GM23338 (cell line): ENCODE measurements around the gene PLK2. TPM values are rescaled to one million over a fixed set of nuclear protein-coding genes. Genes with fewer than 3 reads are reported as not detected.

Source experiments
- ATAC-seq: fragments of 200-7000 bp; cut with Tn5 transposase; 3 replicates; pipeline ENCODE4 v1.9.1; 2020
- DNase-seq: peaks from one replicate; pipeline ENCODE4 v3.0.0-alpha.2; 2015; ENCODE audit warnings: low spot score
- H2AFZ ChIP-seq: fragments of 200-600 bp; sonication (generic); 2 replicates; pipeline ENCODE4 v1.8.0; 2016; ENCODE audit warnings: antibody characterized with exemption, mild to moderate bottlenecking, moderate library complexity
- H3F3A ChIP-seq: fragments of 200-600 bp; sonication (generic); replicated peaks from 2 replicates; pipeline ENCODE4 v1.8.0; 2017; ENCODE audit warnings: antibody characterized with exemption, mixed run types, low read depth
- H3K27ac ChIP-seq: fragments of 200-600 bp; sonication (generic); 2 replicates; pipeline ENCODE4 v1.6.1; 2016; ENCODE audit warnings: low read depth
- H3K27me3 ChIP-seq: fragments of 200-600 bp; sonication (generic); 2 replicates; pipeline ENCODE4 v1.8.0; 2016; ENCODE audit warnings: mild to moderate bottlenecking, mixed run types, moderate library complexity; ENCODE audit not compliant: insufficient read depth
- H3K36me3 ChIP-seq: fragments of 200-600 bp; sonication (generic); 2 replicates; pipeline ENCODE4 v1.8.0; 2016; ENCODE audit warnings: mild to moderate bottlenecking; ENCODE audit not compliant: insufficient read depth
- H3K4me1 ChIP-seq: fragments of 200-600 bp; sonication (generic); 2 replicates; pipeline ENCODE4 v1.8.0; 2016; ENCODE audit warnings: mild to moderate bottlenecking, moderate library complexity; ENCODE audit not compliant: insufficient read depth
- H3K4me2 ChIP-seq: fragments of 200-600 bp; sonication (generic); 2 replicates; pipeline ENCODE4 v1.7.1; 2017; ENCODE audit warnings: mixed run types
- H3K4me3 ChIP-seq: fragments of 200-600 bp; sonication (generic); 2 replicates; pipeline ENCODE4 v1.6.1; 2016; ENCODE audit warnings: mixed run types
- H3K79me2 ChIP-seq: fragments of 200-600 bp; sonication (generic); replicated peaks from 2 replicates; pipeline ENCODE4 v1.8.0; 2017; ENCODE audit warnings: mild to moderate bottlenecking; ENCODE audit not compliant: insufficient read depth
- H3K9me2 ChIP-seq: fragments of 200-600 bp; sonication (generic); 2 replicates; pipeline ENCODE4 v1.8.0; 2017; ENCODE audit not compliant: insufficient read depth
- H4K20me1 ChIP-seq: fragments of 200-600 bp; sonication (generic); replicated peaks from 2 replicates; pipeline ENCODE4 v1.8.0; 2017; ENCODE audit warnings: mild to moderate bottlenecking; ENCODE audit not compliant: insufficient read depth
- H3K27ac Mint-ChIP-seq: 2 replicates; pipeline ENCODE4 v1.8.0; 2020; ENCODE audit warnings: inconsistent platforms, mild to moderate bottlenecking, moderate library complexity, mixed read lengths
- H3K27me3 Mint-ChIP-seq: 3 replicates; pipeline ENCODE4 v1.8.0; 2022; ENCODE audit warnings: low read depth, mild to moderate bottlenecking, moderate library complexity, mixed read lengths, inconsistent platforms; ENCODE audit not compliant: insufficient read depth, poor library complexity
- H3K36me3 Mint-ChIP-seq: 3 replicates; pipeline ENCODE4 v1.8.0; 2021; ENCODE audit warnings: low read depth, mild to moderate bottlenecking, inconsistent platforms, moderate library complexity, mixed read lengths
- H3K4me1 Mint-ChIP-seq: 3 replicates; pipeline ENCODE4 v1.8.0; 2020; ENCODE audit warnings: mild to moderate bottlenecking, inconsistent platforms, mixed read lengths
- H3K4me3 Mint-ChIP-seq: 3 replicates; pipeline ENCODE4 v1.8.0; 2021; ENCODE audit warnings: moderate library complexity, mild to moderate bottlenecking, inconsistent platforms, mixed read lengths
- H3K9me3 Mint-ChIP-seq: 3 replicates; pipeline ENCODE4 v1.8.0; 2020; ENCODE audit warnings: moderate library complexity, mild to moderate bottlenecking, inconsistent platforms, mixed read lengths
- CREB1 ChIP-seq: fragments of 250-450 bp; sonication (Bioruptor Pico); IDR thresholded peaks from 2 replicates; pipeline ENCODE4 v1.5.0; 2020; ENCODE audit warnings: low read depth, mild to moderate bottlenecking, moderate library complexity
- NANOG ChIP-seq: IDR thresholded peaks from 2 replicates; pipeline ENCODE4 v1.6.1; 2016; ENCODE audit warnings: antibody characterized with exemption, borderline replicate concordance
- POLR2AphosphoS5 ChIP-seq: IDR thresholded peaks from 2 replicates; pipeline ENCODE4 v1.6.1; 2016; ENCODE audit warnings: antibody characterized with exemption, low read depth
- polyA plus RNA-seq: library from polyadenylated mRNA; unstranded; fragments of >200 nt; fragmentation: Nextera tagmentation; extraction: Ambion mirVana; gene quantifications from 2 replicates; pipeline ENCODE4 v1.2.1, GENCODE V29; 2016
- total RNA-seq: library from RNA; depleted of rRNA; stranded (reverse); fragments of >200 nt; shearing (Covaris generic); gene quantifications from 2 replicates; pipeline ENCODE4 v1.2.3, GENCODE V29; 2014
- TF ChIP-seq, protein P1 (sequence below): fragments of 250-450 bp; sonication (Bioruptor Pico); IDR thresholded peaks from 2 replicates; pipeline ENCODE4 v1.5.0; 2020; ENCODE audit warnings: mild to moderate bottlenecking, moderate library complexity

Gene PLK2
- total and polyA plus RNA-seq, 2 experiments from 2014 or later, result 13.5 to 30.0 TPM

DNA sequence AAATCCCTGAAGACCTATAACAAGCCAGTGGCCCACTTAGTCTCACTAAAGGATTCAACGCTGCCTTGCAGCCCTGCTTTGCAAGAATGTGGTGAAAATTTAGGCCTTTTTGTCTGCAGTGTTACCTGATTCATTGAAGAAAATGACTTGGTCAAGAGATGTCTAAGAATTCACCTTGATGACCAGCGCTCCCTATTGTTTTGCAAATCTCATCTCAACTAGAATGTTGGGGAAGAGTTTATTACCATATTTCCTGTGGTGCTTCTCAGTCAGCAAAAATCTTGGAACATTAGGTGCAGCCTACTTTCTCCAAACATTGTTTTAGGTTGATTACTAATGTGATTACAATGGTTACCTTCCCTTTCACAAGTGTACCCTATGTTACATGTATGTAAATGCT is 53.5 kb downstream of the PLK2 start:
- peak; percentile 87 for ATAC-seq
- peak; percentile 75 for DNase-seq
- no peak overlapping the region for H3K4me3 ChIP-seq
- no peaks in the 10 kb centered on the region for H3K36me3 ChIP-seq
- H4K20me1 ChIP-seq, result no peaks in the 10 kb centered on the region
- Mint-ChIP-seq H3K9me3 (no peaks in the 10 kb centered on the region), H3K27me3 (peaks cover 6% of the 10 kb centered on the region), H3K4me1 (peaks cover 49% of the 10 kb centered on the region), H3K4me3 (peak overlapping the region; percentile 29; the same call in 2 of the 3 replicates), H3K36me3 (0 out of 3 replicates have a peak, but pooled peaks cover 3% of the 10 kb centered on the region), H3K27ac (peak overlapping the region; percentile 27; the same call in 1 of the 2 replicates)
- no peaks in the 10 kb centered on the region for H3K27me3 ChIP-seq
- peaks cover 29% of the 10 kb centered on the region for H3K4me1 ChIP-seq
- peak overlapping the region; percentile 75 for H3K27ac ChIP-seq
- peak overlapping the region; percentile 48 for H3K4me2 ChIP-seq
- TF ChIP-seq NANOG, result 0 out of 2 replicates have a peak, but pooled peaks have one; percentile 50
- 0 out of 2 replicates have a peak, but pooled peaks have one; percentile 18 for TF ChIP-seq CREB1 (CRISPR knock-in tag)
- TF ChIP-seq, protein P1, sequence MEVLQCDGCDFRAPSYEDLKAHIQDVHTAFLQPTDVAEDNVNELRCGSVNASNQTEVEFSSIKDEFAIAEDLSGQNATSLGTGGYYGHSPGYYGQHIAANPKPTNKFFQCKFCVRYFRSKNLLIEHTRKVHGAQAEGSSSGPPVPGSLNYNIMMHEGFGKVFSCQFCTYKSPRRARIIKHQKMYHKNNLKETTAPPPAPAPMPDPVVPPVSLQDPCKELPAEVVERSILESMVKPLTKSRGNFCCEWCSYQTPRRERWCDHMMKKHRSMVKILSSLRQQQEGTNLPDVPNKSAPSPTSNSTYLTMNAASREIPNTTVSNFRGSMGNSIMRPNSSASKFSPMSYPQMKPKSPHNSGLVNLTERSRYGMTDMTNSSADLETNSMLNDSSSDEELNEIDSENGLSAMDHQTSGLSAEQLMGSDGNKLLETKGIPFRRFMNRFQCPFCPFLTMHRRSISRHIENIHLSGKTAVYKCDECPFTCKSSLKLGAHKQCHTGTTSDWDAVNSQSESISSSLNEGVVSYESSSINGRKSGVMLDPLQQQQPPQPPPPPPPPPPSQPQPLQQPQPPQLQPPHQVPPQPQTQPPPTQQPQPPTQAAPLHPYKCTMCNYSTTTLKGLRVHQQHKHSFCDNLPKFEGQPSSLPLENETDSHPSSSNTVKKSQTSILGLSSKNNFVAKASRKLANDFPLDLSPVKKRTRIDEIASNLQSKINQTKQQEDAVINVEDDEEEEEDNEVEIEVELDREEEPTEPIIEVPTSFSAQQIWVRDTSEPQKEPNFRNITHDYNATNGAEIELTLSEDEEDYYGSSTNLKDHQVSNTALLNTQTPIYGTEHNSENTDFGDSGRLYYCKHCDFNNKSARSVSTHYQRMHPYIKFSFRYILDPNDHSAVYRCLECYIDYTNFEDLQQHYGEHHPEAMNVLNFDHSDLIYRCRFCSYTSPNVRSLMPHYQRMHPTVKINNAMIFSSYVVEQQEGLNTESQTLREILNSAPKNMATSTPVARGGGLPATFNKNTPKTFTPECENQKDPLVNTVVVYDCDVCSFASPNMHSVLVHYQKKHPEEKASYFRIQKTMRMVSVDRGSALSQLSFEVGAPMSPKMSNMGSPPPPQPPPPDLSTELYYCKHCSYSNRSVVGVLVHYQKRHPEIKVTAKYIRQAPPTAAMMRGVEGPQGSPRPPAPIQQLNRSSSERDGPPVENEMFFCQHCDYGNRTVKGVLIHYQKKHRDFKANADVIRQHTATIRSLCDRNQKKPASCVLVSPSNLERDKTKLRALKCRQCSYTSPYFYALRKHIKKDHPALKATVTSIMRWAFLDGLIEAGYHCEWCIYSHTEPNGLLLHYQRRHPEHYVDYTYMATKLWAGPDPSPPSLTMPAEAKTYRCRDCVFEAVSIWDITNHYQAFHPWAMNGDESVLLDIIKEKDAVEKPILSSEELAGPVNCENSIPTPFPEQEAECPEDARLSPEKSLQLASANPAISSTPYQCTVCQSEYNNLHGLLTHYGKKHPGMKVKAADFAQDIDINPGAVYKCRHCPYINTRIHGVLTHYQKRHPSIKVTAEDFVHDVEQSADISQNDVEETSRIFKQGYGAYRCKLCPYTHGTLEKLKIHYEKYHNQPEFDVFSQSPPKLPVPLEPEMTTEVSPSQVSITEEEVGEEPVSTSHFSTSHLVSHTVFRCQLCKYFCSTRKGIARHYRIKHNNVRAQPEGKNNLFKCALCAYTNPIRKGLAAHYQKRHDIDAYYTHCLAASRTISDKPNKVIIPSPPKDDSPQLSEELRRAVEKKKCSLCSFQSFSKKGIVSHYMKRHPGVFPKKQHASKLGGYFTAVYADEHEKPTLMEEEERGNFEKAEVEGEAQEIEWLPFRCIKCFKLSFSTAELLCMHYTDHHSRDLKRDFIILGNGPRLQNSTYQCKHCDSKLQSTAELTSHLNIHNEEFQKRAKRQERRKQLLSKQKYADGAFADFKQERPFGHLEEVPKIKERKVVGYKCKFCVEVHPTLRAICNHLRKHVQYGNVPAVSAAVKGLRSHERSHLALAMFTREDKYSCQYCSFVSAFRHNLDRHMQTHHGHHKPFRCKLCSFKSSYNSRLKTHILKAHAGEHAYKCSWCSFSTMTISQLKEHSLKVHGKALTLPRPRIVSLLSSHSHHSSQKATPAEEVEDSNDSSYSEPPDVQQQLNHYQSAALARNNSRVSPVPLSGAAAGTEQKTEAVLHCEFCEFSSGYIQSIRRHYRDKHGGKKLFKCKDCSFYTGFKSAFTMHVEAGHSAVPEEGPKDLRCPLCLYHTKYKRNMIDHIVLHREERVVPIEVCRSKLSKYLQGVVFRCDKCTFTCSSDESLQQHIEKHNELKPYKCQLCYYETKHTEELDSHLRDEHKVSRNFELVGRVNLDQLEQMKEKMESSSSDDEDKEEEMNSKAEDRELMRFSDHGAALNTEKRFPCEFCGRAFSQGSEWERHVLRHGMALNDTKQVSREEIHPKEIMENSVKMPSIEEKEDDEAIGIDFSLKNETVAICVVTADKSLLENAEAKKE (CRISPR knock-in tag), result peak; percentile 93
- TF ChIP-seq POLR2AphosphoS5, result no peak
- H3F3A ChIP-seq, result no peaks in the 10 kb centered on the region
- no peaks in the 10 kb centered on the region for H3K79me2 ChIP-seq
- peaks cover 8% of the 10 kb centered on the region for H3K9me2 ChIP-seq
- no peak overlapping the region for H2AFZ ChIP-seq

DNA sequence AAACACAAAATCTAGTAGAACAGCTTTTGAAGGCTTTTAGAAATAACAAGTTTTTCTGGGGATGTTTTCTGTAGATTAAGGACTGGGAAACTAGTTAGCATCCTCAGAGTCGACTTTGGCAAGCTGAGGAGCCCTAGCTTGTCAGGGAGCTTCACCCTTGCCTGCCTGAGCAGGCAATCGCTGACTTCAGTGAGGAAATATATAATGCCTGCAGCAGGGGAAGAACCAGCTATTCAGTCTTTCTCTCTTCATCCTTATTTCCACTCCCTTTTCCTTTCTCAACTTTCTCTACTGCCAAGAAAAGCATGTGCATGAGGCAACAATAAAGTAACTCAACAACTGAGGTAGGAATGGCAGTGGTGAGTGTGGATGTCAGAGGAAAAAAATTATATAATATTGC is 54.7 kb downstream of the PLK2 start:
- H3K4me3 Mint-ChIP-seq, result no peak overlapping the region
- peaks cover 6% of the 10 kb centered on the region for H3K27me3 Mint-ChIP-seq
- DNase-seq, result no peak
- no peak for ATAC-seq
- no peak overlapping the region for H3K27ac Mint-ChIP-seq
- Histone ChIP-seq H3K9me2 (peaks cover 8% of the 10 kb centered on the region), H3K27ac (no peak overlapping the region), H3K4me3 (no peak overlapping the region), H2AFZ (peak overlapping the region; percentile 19; the same call in 1 of the 2 replicates), H3F3A (no peaks in the 10 kb centered on the region), H3K27me3 (no peaks in the 10 kb centered on the region), H3K4me2 (peak overlapping the region; percentile 48), H3K79me2 (no peaks in the 10 kb centered on the region), H3K4me1 (peaks cover 24% of the 10 kb centered on the region), H3K36me3 (no peaks in the 10 kb centered on the region), H4K20me1 (no peaks in the 10 kb centered on the region)
- H3K36me3 Mint-ChIP-seq, result 0 out of 3 replicates have a peak, but pooled peaks cover 3% of the 10 kb centered on the region
- TF ChIP-seq NANOG, result no peak
- no peaks in the 10 kb centered on the region for H3K9me3 Mint-ChIP-seq
- peaks cover 46% of the 10 kb centered on the region for H3K4me1 Mint-ChIP-seq
